Activated CD8-positive, alpha-beta memory T cell treated with anti-CD3 and anti-CD28 coated beads, Interleukin-2, amount 50 U/mL, for 1 hour (primary cell): ENCODE results near the gene VSIG8.

ENCODE experiments used
- DNase-seq: peaks from one replicate; pipeline ENCODE4 v3.0.0-alpha.2; 2020; ENCODE audit errors: extremely low read depth

Gene VSIG8

GRCh38 chr1:159829273-159829634, 33.2 kb downstream of the VSIG8 start:
- DNase-seq, result no peak

GRCh38 chr1:159828581-159829272, 33.7 kb downstream of the VSIG8 start:
- no peak for DNase-seq

- no peak for DNase-seq
Measured at GRCh38 chr1:159828176-159828575, 34.3 kb downstream of the VSIG8 start.

- DNase-seq, result no peak
Measured at GRCh38 chr1:159827549-159827948, 34.9 kb downstream of the VSIG8 start.

- DNase-seq, result no peak
Measured at GRCh38 chr1:159827102-159827490, 35.4 kb downstream of the VSIG8 start.

GRCh38 chr1:159826441-159827101, 35.9 kb downstream of the VSIG8 start, which contains the start of gene SLAMF8:
SLAMF8 (plus strand) TSS chr1:159826873; CDS start chr1:159826899, 26 bp downstream.
- DNase-seq, result no peak

GRCh38 chr1:159825564-159825963, 36.9 kb downstream of the VSIG8 start:
- DNase-seq, result no peak

- DNase-seq, result no peak
Measured at GRCh38 chr1:159823406-159823805, 39.1 kb downstream of the VSIG8 start.

GRCh38 chr1:159821171-159821867, 41.1 kb downstream of the VSIG8 start:
- DNase-seq, result no peak

GRCh38 chr1:159817276-159818041, 45.0 kb downstream of the VSIG8 start:
- DNase-seq, result no peak

- no peak for DNase-seq
Measured at GRCh38 chr1:159815926-159816325, 46.5 kb downstream of the VSIG8 start.

GRCh38 chr1:159804924-159805323, 57.5 kb downstream of the VSIG8 start:
- no peak for DNase-seq
